Measurements from ENCODE around the gene HS3ST4.

The HS3ST4 gene

DNA sequence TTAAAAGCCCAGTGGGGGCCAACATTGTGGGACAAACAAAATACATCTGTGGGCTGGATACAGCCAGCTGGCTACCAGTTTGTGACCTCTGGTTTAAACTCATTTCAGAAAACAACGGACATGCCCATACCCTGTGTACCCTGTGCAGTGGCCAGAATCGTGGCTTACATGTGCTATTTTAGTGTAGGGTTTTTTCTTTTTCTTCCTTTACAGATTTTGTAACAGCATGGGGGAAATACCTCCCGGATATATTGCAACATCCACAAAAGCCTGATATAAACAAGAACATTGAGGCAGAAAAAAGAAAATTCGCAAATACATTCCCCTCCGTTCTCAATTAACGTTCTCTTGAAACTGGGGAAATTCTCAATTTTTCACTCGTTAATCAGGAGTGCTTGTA is 7.3 kb downstream of the HS3ST4 start:
- H3K27me3 ChIP-seq (ENCODE audit: control insufficient read depth in 1 of 2, insufficient read depth in 2 of 2, low read length in 2 of 2) = peaks cover 19 to 23% of the 10 kb centered on the region in 2 donors
- no peak overlapping the region for H3K9ac ChIP-seq (ENCODE audit: low read depth in 1 of 2, low read length in 2 of 2)
- no peak overlapping the region for H3K27ac ChIP-seq (ENCODE audit: low read depth, low read length)
- H3K9me3 ChIP-seq (ENCODE audit: control insufficient read depth in 1 of 2, low read length in 2 of 2) = no peaks in the 10 kb centered on the region
- H3K36me3 ChIP-seq (ENCODE audit: control insufficient read depth in 1 of 2, insufficient read depth in 2 of 2, low read length in 2 of 2) = no peaks in the 10 kb centered on the region
- H3K4me3 ChIP-seq (ENCODE audit: low read depth in 1 of 2, low read length in 2 of 2) = no peak overlapping the region
- no peaks in the 10 kb centered on the region for H3K4me1 ChIP-seq (ENCODE audit: control insufficient read depth in 1 of 2, insufficient read depth in 2 of 2, low read length in 2 of 2)

DNA sequence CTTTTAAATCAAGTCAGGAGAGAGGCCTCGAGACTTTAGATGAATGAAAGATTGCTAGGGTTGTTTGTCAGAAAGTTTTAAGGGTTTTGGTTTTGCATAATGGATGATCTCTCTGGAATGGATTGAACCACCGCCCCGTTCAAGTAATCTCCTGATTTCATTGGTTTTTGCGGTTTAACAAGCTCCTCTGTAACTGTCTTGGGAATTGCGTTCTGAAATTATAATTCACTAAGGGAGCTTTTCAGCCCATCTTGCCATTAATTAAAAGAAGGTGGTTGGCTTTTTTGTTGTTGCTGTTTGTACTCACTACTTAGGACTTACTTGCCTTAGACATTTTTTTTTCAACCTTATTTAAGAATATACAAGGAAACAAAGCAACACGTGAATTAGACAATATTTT is 8.8 kb downstream of the HS3ST4 start:
- H3K9me3 ChIP-seq (ENCODE audit: control insufficient read depth in 1 of 2, low read length in 2 of 2) = no peaks in the 10 kb centered on the region
- H3K9ac ChIP-seq (ENCODE audit: low read depth in 1 of 2, low read length in 2 of 2) = no peak overlapping the region
- no peaks in the 10 kb centered on the region for H3K36me3 ChIP-seq (ENCODE audit: control insufficient read depth in 1 of 2, insufficient read depth in 2 of 2, low read length in 2 of 2)
- no peak overlapping the region for H3K27ac ChIP-seq (ENCODE audit: low read depth, low read length)
- H3K4me1 ChIP-seq (ENCODE audit: control insufficient read depth in 1 of 2, insufficient read depth in 2 of 2, low read length in 2 of 2) = no peaks in the 10 kb centered on the region
- no peak overlapping the region for H3K4me3 ChIP-seq (ENCODE audit: low read depth in 1 of 2, low read length in 2 of 2)
- peaks cover 6 to 8% of the 10 kb centered on the region in 2 donors for H3K27me3 ChIP-seq (ENCODE audit: control insufficient read depth in 1 of 2, insufficient read depth in 2 of 2, low read length in 2 of 2)

DNA sequence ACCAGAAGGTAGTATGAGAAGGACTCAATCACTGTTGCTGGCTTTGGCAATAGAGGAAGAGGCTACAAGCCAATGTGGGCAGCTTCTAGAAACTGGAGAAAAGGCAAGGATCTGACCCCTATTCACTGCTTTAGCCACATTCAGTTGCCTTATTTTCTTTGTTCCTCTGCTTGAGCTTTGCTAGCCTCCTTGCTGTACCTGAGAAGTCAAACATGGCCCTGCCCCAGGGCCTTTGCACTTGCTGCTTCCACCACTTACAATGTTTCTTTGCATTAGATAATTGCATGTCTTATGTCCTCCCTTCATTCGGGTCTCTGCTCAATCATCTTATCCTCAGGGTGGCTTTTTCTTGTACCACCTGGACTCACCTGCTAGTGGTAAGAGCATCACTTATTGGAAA is 15.8 kb downstream of the HS3ST4 start:
- Histone ChIP-seq H3K9me3 (ENCODE audit: control insufficient read depth in 1 of 2, low read length in 2 of 2) (no peaks in the 10 kb centered on the region), H3K27me3 (ENCODE audit: control insufficient read depth in 1 of 2, insufficient read depth in 2 of 2, low read length in 2 of 2) (no peaks in the 10 kb centered on the region), H3K36me3 (ENCODE audit: control insufficient read depth in 1 of 2, insufficient read depth in 2 of 2, low read length in 2 of 2) (no peaks in the 10 kb centered on the region), H3K9ac (ENCODE audit: low read depth in 1 of 2, low read length in 2 of 2) (no peak overlapping the region), H3K4me1 (ENCODE audit: control insufficient read depth in 1 of 2, insufficient read depth in 2 of 2, low read length in 2 of 2) (no peaks in the 10 kb centered on the region), H3K4me3 (ENCODE audit: low read depth in 1 of 2, low read length in 2 of 2) (no peak overlapping the region), H3K27ac (ENCODE audit: low read depth, low read length) (no peak overlapping the region)

DNA sequence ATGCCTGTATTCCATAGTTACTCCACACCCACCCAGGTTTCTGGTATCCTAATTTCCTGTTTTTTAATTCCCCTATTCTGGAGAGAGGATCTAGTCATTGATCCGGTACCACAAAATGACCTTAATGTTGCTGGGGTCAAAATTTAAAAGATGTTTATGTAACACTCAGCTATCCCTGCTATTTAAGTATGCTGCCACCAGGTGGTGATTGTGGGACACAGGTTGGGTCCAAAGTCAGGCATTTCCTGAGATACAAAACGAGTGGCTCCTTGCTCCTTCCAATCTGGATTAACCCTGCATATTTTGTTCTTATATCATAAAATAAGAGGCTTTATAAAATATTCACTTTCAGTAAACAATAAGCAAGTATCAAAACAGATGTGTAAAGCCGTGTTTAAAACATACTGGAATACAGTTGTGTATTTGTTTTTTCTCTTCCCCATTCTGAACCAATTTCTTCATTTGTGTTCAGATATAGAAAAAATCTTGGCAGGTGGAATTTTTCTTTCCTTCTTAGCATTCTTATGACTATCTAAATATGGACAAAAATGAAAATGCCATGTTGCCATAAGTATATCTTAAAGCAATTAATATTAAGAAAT is 16.3 kb downstream of the HS3ST4 start:
- H3K9me3 ChIP-seq (ENCODE audit: control insufficient read depth in 1 of 2, low read length in 2 of 2) = no peaks in the 10 kb centered on the region
- no peaks in the 10 kb centered on the region for H3K4me1 ChIP-seq (ENCODE audit: control insufficient read depth in 1 of 2, insufficient read depth in 2 of 2, low read length in 2 of 2)

DNA sequence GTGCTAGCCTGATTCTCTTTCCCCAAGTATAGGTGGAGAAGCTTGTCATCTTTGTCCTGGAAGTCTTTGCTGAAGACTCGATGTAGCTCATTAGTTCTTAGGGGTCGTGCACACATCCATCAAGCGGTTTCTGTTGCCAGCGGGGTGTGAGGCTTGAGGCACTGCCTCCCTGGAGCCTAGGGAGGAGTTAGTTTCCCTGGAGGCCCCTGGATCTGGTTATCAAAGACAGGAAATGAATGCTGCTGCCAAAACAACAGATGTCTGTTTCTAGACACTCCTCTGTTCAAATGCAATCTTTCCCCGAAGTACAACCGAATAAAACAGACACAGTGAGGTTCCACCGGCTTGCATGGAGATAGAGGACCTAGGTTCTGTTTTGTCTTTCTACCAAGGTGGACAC is 17.5 kb downstream of the HS3ST4 start:
- H3K4me1 ChIP-seq (ENCODE audit: control insufficient read depth in 1 of 2, insufficient read depth in 2 of 2, low read length in 2 of 2) = no peaks in the 10 kb centered on the region
- no peaks in the 10 kb centered on the region for H3K36me3 ChIP-seq (ENCODE audit: control insufficient read depth in 1 of 2, insufficient read depth in 2 of 2, low read length in 2 of 2)
- no peak overlapping the region for H3K9ac ChIP-seq (ENCODE audit: low read depth in 1 of 2, low read length in 2 of 2)
- H3K9me3 ChIP-seq (ENCODE audit: control insufficient read depth in 1 of 2, low read length in 2 of 2) = no peaks in the 10 kb centered on the region
- H3K27ac ChIP-seq (ENCODE audit: low read depth, low read length) = no peak overlapping the region
- no peaks in the 10 kb centered on the region for H3K27me3 ChIP-seq (ENCODE audit: control insufficient read depth in 1 of 2, insufficient read depth in 2 of 2, low read length in 2 of 2)
- no peak overlapping the region for H3K4me3 ChIP-seq (ENCODE audit: low read depth in 1 of 2, low read length in 2 of 2)

More for the DNA sequence above, 16.3 kb downstream of the HS3ST4 start:
- Histone ChIP-seq H3K36me3 (ENCODE audit: control insufficient read depth in 1 of 2, insufficient read depth in 2 of 2, low read length in 2 of 2) (no peaks in the 10 kb centered on the region), H3K4me3 (ENCODE audit: low read depth in 1 of 2, low read length in 2 of 2) (no peak overlapping the region), H3K27me3 (ENCODE audit: control insufficient read depth in 1 of 2, insufficient read depth in 2 of 2, low read length in 2 of 2) (no peaks in the 10 kb centered on the region), H3K9ac (ENCODE audit: low read depth in 1 of 2, low read length in 2 of 2) (no peak overlapping the region), H3K27ac (ENCODE audit: low read depth, low read length) (no peak overlapping the region)

DNA sequence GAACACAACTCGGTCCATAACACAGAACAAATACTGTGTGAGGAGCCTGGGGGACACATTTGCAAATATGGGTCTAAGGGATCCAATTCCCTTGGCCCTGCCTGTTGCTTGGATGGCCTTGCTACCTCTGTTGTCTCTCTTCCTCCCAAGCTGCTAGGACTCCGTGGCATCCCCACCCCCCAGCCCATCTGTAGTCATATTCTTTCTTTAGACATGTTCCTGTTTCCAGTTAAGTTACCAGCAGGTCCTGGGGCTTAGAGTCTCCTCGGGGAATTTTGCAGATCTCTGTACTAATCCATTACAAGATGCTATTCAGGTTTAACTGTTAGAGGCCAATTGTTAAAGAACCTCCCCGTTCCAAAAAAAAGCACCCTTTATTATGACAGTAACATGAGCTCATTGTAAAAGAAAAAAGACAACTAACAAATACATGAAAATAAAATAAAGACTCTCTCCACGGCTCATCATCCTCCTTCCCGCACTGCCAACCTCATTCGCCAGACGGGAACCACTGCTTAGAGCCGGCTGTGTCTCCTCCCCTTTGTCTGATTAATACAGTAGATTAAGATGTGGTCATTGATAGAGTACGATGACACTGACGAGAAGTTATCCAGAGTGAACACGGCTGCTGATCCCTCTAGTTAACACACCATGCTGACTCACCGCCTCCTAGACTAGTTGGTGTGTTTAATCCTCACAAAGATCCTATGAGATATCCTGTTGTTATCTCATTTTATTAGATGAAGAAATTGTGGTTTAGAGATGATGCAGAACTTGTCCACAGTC is 22.2 kb downstream of the HS3ST4 start:
- Histone ChIP-seq H3K27me3 (ENCODE audit: control insufficient read depth in 1 of 2, insufficient read depth in 2 of 2, low read length in 2 of 2) (no peaks in the 10 kb centered on the region), H3K9ac (ENCODE audit: low read depth in 1 of 2, low read length in 2 of 2) (no peak overlapping the region), H3K4me1 (ENCODE audit: control insufficient read depth in 1 of 2, insufficient read depth in 2 of 2, low read length in 2 of 2) (no peaks in the 10 kb centered on the region), H3K27ac (ENCODE audit: low read depth, low read length) (no peak overlapping the region), H3K4me3 (ENCODE audit: low read depth in 1 of 2, low read length in 2 of 2) (no peak overlapping the region), H3K36me3 (ENCODE audit: control insufficient read depth in 1 of 2, insufficient read depth in 2 of 2, low read length in 2 of 2) (no peaks in the 10 kb centered on the region), H3K9me3 (ENCODE audit: control insufficient read depth in 1 of 2, low read length in 2 of 2) (no peaks in the 10 kb centered on the region)

DNA sequence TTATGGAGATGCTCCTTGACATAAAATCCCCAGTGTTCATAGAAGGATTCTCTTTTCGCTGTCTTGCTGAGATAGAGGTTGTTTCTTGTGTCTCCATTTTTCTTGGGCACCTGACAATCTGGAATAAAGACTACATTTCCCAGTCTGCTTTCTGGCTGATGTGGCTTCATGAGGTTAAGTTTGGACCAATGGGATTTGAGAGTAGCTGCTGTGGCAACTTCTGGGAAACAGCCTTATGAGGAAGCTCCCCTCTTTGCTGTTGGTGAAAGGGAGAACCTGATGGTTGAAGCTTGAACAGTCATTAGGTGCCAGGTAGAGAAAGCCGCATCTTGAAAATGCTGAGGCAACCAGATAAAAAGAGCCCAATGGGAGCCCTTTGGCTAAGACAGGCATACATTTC is 24.4 kb downstream of the HS3ST4 start:
- H3K27ac ChIP-seq (ENCODE audit: low read depth, low read length) = no peak overlapping the region

DNA sequence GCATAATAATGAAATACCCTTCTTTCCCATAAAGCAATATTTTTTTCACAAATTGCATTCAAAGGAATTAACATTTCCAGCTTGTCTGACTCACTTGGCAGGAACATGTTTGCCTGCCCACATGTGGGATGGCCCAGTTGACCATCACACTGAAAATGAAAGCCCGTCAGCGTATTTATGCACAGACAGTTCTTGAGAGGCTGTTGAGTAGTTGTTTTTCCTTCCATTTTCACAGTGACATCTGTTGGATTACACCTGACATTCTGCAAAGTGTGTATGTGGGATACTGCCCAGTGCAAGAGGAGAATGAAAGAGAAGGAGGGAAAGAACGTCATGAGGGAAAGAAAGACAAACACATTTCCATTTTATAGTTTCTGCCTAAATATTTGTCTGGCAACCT is 29.7 kb downstream of the HS3ST4 start:
- Histone ChIP-seq H3K9ac (ENCODE audit: low read depth in 1 of 2, low read length in 2 of 2) (no peak overlapping the region), H3K4me3 (ENCODE audit: low read depth in 1 of 2, low read length in 2 of 2) (no peak overlapping the region), H3K4me1 (ENCODE audit: control insufficient read depth in 1 of 2, insufficient read depth in 2 of 2, low read length in 2 of 2) (no peaks in the 10 kb centered on the region), H3K27ac (ENCODE audit: low read depth, low read length) (no peak overlapping the region), H3K9me3 (ENCODE audit: control insufficient read depth in 1 of 2, low read length in 2 of 2) (no peaks in the 10 kb centered on the region), H3K36me3 (ENCODE audit: control insufficient read depth in 1 of 2, insufficient read depth in 2 of 2, low read length in 2 of 2) (no peaks in the 10 kb centered on the region), H3K27me3 (ENCODE audit: control insufficient read depth in 1 of 2, insufficient read depth in 2 of 2, low read length in 2 of 2) (no peaks in the 10 kb centered on the region)

More for the DNA sequence above, 24.4 kb downstream of the HS3ST4 start:
- Histone ChIP-seq H3K9ac (ENCODE audit: low read depth in 1 of 2, low read length in 2 of 2) (no peak overlapping the region), H3K4me3 (ENCODE audit: low read depth in 1 of 2, low read length in 2 of 2) (no peak overlapping the region), H3K4me1 (ENCODE audit: control insufficient read depth in 1 of 2, insufficient read depth in 2 of 2, low read length in 2 of 2) (no peaks in the 10 kb centered on the region), H3K27me3 (ENCODE audit: control insufficient read depth in 1 of 2, insufficient read depth in 2 of 2, low read length in 2 of 2) (no peaks in the 10 kb centered on the region), H3K9me3 (ENCODE audit: control insufficient read depth in 1 of 2, low read length in 2 of 2) (no peaks in the 10 kb centered on the region), H3K36me3 (ENCODE audit: control insufficient read depth in 1 of 2, insufficient read depth in 2 of 2, low read length in 2 of 2) (no peaks in the 10 kb centered on the region)

DNA sequence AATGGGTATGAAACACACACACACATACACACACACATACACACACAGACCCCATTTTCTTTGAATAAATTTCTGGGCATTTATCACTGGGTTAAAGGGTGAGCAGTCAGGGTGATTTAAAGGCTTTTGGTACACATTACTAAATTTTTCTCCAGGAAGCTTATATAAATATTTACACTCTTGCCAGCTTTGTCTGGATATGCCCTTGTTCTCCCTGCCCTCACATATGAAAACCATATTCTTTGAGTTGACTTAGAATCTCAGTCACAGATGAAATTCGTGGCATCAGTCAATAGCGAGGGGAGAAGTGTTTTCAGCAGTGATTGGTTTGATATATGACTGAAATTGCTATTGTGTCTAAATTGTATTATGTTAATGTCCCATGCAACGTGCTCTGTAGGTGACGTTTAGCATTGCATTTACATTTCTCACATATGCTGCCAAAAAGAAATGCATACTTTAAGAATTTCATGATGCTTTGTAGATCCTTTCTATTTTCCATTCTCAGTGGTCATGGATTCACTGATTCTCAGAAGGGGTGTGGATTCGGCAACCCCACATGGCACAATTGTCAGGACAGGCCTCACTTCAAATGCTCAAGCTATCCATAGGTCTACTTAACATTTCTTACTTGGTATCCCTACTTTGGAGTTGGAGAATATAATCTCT is 34.8 kb downstream of the HS3ST4 start:
- no peak overlapping the region for H3K27ac ChIP-seq (ENCODE audit: low read depth, low read length)
- no peaks in the 10 kb centered on the region for H3K36me3 ChIP-seq (ENCODE audit: control insufficient read depth in 1 of 2, insufficient read depth in 2 of 2, low read length in 2 of 2)
- H3K9ac ChIP-seq (ENCODE audit: low read depth in 1 of 2, low read length in 2 of 2) = no peak overlapping the region
- H3K9me3 ChIP-seq (ENCODE audit: control insufficient read depth in 1 of 2, low read length in 2 of 2) = no peaks in the 10 kb centered on the region
- H3K27me3 ChIP-seq (ENCODE audit: control insufficient read depth in 1 of 2, insufficient read depth in 2 of 2, low read length in 2 of 2) = no peaks in the 10 kb centered on the region
- H3K4me3 ChIP-seq (ENCODE audit: low read depth in 1 of 2, low read length in 2 of 2) = no peak overlapping the region
- H3K4me1 ChIP-seq (ENCODE audit: control insufficient read depth in 1 of 2, insufficient read depth in 2 of 2, low read length in 2 of 2) = no peaks in the 10 kb centered on the region

DNA sequence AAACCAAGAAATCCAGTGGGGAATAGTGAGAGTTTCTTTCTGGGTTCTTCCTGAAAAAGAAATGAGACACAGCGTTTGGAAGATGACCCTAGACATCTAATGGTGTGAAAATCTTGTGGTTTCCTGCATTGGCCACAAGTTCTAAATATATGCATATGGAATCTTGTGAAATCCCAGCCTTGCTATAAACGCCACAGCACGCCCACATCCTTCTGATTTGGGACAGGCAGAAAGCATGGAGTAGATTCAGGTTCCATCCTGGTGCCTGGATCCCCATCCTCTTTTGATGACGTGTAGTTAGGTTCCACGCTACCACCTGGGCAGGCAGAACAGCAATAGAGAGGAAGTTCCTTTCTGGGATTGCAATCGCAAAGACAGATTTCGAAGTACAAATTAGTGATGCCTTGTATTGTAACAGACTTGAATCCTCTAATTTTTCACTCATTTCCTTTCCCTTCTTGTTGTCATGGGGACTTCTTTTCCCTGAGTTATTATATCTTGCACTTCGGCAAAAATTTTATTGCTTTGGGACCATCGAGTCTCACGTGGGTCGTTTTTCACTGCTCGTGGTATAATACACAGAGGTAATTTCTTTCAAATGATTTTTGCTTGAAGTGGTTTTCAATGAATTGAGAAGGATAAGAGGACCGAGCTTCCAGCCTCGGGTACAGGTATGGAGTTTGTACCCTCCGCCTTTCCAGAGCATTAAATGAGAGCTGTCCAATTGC is 37.6 kb downstream of the HS3ST4 start:
- no peaks in the 10 kb centered on the region for H3K27me3 ChIP-seq (ENCODE audit: control insufficient read depth in 1 of 2, insufficient read depth in 2 of 2, low read length in 2 of 2)
- H3K4me3 ChIP-seq (ENCODE audit: low read depth in 1 of 2, low read length in 2 of 2) = no peak overlapping the region
- no peaks in the 10 kb centered on the region for H3K9me3 ChIP-seq (ENCODE audit: control insufficient read depth in 1 of 2, low read length in 2 of 2)
- no peak overlapping the region for H3K27ac ChIP-seq (ENCODE audit: low read depth, low read length)
- no peaks in the 10 kb centered on the region for H3K4me1 ChIP-seq (ENCODE audit: control insufficient read depth in 1 of 2, insufficient read depth in 2 of 2, low read length in 2 of 2)
- no peaks in the 10 kb centered on the region for H3K36me3 ChIP-seq (ENCODE audit: control insufficient read depth in 1 of 2, insufficient read depth in 2 of 2, low read length in 2 of 2)
- no peak overlapping the region for H3K9ac ChIP-seq (ENCODE audit: low read depth in 1 of 2, low read length in 2 of 2)
